Ascending aorta (tissue), 2 donors: ENCODE measurements around the gene NAA35. TPM values are rescaled to one million over a fixed set of nuclear protein-coding genes. Genes with fewer than 3 reads are reported as not detected.
"Not testable (repeated sequence)": the region's sequence is repeated elsewhere in the genome, so short reads cannot be mapped to it uniquely, and the experiment has no call there.

ENCODE experiments used
- DNase-seq, 2 donors: peaks; one replicate each; pipeline ENCODE4 v3.0.0-alpha.2; 2019; ENCODE audit warnings: low spot score in 2 of 2
- H3K27ac ChIP-seq, 2 donors: fragments of 200-600 bp; sonication (generic); one replicate each; pipeline ENCODE4 v1.5.1; 2016 to 2017; ENCODE audit warnings: mild to moderate bottlenecking in 1 of 2
- H3K27me3 ChIP-seq: fragments of 200-600 bp; sonication (generic); one replicate; pipeline ENCODE4 v1.5.1; 2017
- H3K36me3 ChIP-seq, 2 donors: fragments of 200-600 bp; sonication (generic); one replicate each; pipeline ENCODE4 v1.5.1; 2016
- H3K4me1 ChIP-seq, 2 donors: fragments of 200-600 bp; sonication (generic); one replicate each; pipeline ENCODE4 v1.5.1; 2016 to 2017; ENCODE audit warnings: mild to moderate bottlenecking in 1 of 2
- H3K4me3 ChIP-seq, 2 donors: fragments of 200-600 bp; sonication (generic); one replicate each; pipeline ENCODE4 v1.5.1; 2016 to 2017; ENCODE audit warnings: mild to moderate bottlenecking in 1 of 2
- H3K9me3 ChIP-seq, 2 donors: fragments of 200-600 bp; sonication (generic); one replicate each; pipeline ENCODE4 v1.5.1; 2016
- CTCF ChIP-seq, 3 experiments: fragments of 200-600 bp in 2 of 3; fragments of 450-650 bp in 1 of 3; sonication (generic) in 2 of 3; IDR thresholded peaks; one replicate each; pipeline ENCODE4 v1.5.1; 2016 to 2019; ENCODE audit warnings: antibody characterized with exemption in 3 of 3, mild to moderate bottlenecking in 1 of 3, moderate library complexity in 1 of 3
- intact Hi-C: fragments of 100-400 bp; cut with DNase I; formaldehyde crosslinking; loops from one replicate; pipeline ENCODE4 v1.15.1; 2023
- total RNA-seq: library from RNA; depleted of rRNA; stranded (reverse); fragments of >200 nt; gene quantifications from one replicate; pipeline ENCODE4 v1.1.0, GENCODE V29; 2016

Gene NAA35
- total RNA-seq, 1 donor from 2014 or later = 3.3 TPM

- Histone ChIP-seq H3K4me3 (no peak overlapping the region), H3K9me3 (no peaks in the 10 kb centered on the region), H3K4me1 (no peaks in the 10 kb centered on the region), H3K36me3 (peaks cover 17 to 50% of the 10 kb centered on the region in 2 donors), H3K27ac (no peak overlapping the region), H3K27me3 (no peaks in the 10 kb centered on the region)
- no peak for TF ChIP-seq CTCF (IDR thresholded peaks at IDR 0.05)
- intact Hi-C loops = no loop called here
- DNase-seq = no peak
Observed at GRCh38 chr9:85969727-85970126, 28.8 kb downstream of the NAA35 start.

GRCh38 chr9:85971731-85972130, 30.8 kb downstream of the NAA35 start:
- DNase-seq = no peak
- H3K36me3 ChIP-seq = peaks cover 4 to 44% of the 10 kb centered on the region in 2 donors
- H3K9me3 ChIP-seq = no peaks in the 10 kb centered on the region
- intact Hi-C loops = no loop called here
- no peak overlapping the region for H3K4me3 ChIP-seq
- H3K27ac ChIP-seq = no peak overlapping the region
- H3K4me1 ChIP-seq = no peaks in the 10 kb centered on the region
- no peaks in the 10 kb centered on the region for H3K27me3 ChIP-seq
- no peak for TF ChIP-seq CTCF (IDR thresholded peaks at IDR 0.05)

GRCh38 chr9:85973238-85973637, 32.3 kb downstream of the NAA35 start:
- Histone ChIP-seq H3K4me1 (no peaks in the 10 kb centered on the region), H3K27me3 (no peaks in the 10 kb centered on the region), H3K27ac (no peak overlapping the region), H3K9me3 (no peaks in the 10 kb centered on the region), H3K36me3 (peaks cover 11 to 39% of the 10 kb centered on the region in 2 donors), H3K4me3 (no peak overlapping the region)
- DNase-seq = no peak
- intact Hi-C loops = no loop called here
- no peak for TF ChIP-seq CTCF (IDR thresholded peaks at IDR 0.05)

GRCh38 chr9:85974055-85974547, 33.2 kb downstream of the NAA35 start:
- intact Hi-C loops, H3K27ac ChIP-seq, H3K9me3 ChIP-seq, H3K27me3 ChIP-seq, DNase-seq, H3K4me3 ChIP-seq, H3K4me1 ChIP-seq: not testable (repeated sequence)
- H3K36me3 ChIP-seq = peaks cover 20 to 39% of the 10 kb centered on the region in 2 donors

GRCh38 chr9:85978496-85978895, 37.5 kb downstream of the NAA35 start:
- intact Hi-C loops = no loop called here
- peaks cover 34 to 51% of the 10 kb centered on the region in 2 donors for H3K36me3 ChIP-seq
- no peaks in the 10 kb centered on the region for H3K9me3 ChIP-seq
- no peaks in the 10 kb centered on the region for H3K4me1 ChIP-seq
- TF ChIP-seq CTCF (IDR thresholded peaks at IDR 0.05) = no peak
- no peaks in the 10 kb centered on the region for H3K27me3 ChIP-seq
- DNase-seq = no peak
- H3K27ac ChIP-seq = no peak overlapping the region
- no peak overlapping the region for H3K4me3 ChIP-seq

- no peak for TF ChIP-seq CTCF (IDR thresholded peaks at IDR 0.05)
- no peaks in the 10 kb centered on the region for H3K4me1 ChIP-seq
- H3K9me3 ChIP-seq = no peaks in the 10 kb centered on the region
- H3K36me3 ChIP-seq = peaks cover 34 to 48% of the 10 kb centered on the region in 2 donors
- no peaks in the 10 kb centered on the region for H3K27me3 ChIP-seq
- no peak for DNase-seq
- intact Hi-C loops = no loop called here
- no peak overlapping the region for H3K27ac ChIP-seq
- H3K4me3 ChIP-seq = no peak overlapping the region
Observed at GRCh38 chr9:85981369-85981768, 40.4 kb downstream of the NAA35 start.
